ENCODE results near the gene CALM1.
"Not testable (repeated sequence)": the region's sequence is repeated elsewhere in the genome, so short reads cannot be mapped to it uniquely, and the experiment has no call there.

The CALM1 gene

DNA sequence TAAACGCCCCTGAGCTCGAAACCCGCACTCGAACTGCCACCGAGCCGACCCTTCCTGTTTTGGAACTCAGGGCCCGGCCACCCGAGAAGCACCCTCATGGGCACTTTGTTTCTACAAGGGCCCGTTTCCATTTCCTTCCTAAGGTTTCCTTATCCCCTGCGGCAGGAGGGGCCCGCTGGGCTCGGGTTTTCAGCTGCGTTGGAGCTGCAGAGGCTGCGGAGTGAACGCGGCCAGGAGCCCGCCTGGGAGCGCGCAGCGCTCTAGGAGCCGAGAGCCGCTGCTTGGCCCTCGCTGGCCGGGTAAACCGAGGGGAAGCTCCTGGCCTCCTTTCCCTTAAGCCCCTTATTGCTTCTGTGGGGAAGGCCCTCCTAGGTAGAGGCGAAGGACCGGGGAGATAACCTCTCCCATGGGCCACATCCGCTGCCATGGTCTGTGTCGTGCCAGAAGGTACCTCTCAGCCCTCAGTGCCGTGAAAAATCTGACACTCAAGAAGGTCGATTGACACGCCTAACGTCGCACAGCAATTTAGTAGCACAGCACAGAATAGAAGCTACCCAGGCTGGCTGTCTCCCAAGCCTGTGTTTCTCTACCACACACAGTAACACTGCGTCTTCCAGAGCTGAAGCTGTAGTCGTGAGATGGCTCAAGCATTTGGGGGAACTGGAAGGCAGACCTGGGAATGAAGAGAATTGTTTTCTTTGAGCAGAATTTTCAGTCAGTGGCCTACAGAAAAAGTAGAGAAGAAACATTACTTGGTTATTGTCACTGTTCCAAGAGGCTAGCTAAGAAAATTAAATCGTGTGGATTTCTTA, 12.9 kb upstream of the CALM1 start:
- DNase-seq, result peak; percentile 36 to 47

DNA sequence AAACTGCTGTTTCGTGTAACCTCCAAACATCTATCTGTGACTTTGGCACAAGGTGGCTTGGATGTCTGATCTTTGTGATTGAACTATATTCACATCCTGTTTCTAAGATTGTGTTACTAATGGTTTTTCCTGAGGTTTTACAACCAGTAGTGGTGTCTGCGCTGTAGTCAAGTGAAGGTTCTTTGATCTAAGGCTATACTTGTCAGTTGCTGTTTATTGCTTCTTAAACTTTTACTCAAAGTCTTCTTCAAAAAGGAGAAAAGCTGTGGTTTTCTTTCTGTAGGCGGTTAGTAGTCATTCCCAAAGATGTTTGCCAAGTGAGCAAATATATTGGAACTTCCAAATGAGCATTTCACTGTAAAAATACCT, 12.3 kb upstream of the CALM1 start:
- DNase-seq, result no peak

DNA sequence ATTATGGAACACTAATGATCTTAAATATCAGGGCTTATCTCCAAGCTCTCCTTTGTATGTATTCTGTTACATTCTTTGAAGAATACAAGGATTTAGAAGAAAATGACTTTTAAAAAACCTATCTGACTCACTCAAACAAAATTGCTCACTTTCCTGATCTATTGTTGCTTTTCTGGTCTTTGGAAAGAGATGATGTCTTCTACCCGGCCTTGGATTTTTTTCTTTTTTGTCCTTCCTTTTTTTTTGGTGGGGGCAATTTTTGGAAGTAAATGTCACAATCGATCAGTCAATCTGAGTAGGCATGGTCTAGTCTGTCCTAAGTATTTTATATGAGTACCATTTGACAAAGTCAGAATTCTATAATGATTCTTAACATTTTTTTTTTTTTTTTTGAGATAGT, 10.5 kb upstream of the CALM1 start:
- DNase-seq, result no peak

DNA sequence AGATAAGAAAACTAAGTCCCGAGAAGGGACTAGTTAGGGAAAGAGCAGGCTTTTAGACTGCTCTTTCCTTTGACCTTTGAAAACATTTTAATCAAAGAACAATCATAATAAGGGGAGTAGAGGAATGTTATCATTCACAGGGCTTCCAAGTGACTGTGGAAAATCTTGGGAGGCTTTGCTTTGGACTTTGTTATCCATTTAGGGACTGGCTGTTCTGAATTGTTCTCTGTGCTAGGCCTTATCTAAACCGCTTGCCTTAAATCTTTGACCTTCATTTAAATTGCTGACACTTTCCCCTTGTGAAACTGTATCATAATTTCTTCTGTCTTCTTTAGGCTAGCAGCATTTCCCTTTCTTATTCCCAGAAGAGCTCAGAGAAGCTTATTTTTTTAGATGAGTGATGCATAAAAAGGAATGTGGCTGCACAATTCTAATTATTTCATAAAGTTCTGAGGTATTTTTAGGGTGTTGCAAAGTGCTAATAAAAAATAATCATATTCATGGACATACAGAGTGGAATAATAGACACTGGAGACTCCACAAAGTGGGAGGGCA, 9.5 kb upstream of the CALM1 start:
- DNase-seq, result no peak

DNA sequence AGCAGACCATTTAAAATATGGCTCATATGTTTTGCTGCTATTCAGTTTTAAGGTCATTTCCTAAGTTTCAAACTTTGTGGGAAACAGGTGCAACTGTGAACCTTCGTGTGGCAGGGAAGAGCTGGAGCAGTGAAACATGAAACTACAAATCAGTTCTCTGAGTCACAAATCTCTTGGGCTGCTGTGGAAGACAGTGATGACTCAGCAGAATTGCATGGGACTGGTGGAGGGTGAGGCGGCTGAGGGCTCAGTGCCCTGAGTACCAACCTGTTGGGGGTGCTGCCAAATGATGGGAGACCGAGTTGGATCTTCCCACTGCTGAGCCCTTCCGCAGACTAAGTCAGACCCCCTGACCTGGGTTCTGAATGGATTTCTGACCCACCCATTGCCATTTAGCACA, 8.4 kb upstream of the CALM1 start:
- DNase-seq, result no peak

DNA sequence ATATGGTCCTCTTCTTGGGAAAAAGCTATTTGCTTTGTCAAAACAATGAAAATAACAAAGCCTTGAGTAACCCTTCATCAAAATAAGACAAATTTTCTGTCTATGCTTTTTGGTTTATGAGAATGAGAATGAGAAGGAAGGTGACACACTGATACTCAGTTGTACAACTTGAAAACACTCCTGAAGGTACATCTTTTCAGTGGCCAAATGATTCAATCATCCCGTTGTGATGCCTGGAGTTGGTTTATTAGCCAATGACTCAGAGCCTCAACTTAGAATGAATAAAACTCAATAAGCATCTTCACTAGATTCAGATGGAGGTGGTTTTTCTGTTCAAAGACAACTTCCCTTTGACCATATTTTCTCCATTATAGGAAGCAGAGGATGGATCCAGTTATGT, 7.8 kb upstream of the CALM1 start:
- no peak for DNase-seq

DNA sequence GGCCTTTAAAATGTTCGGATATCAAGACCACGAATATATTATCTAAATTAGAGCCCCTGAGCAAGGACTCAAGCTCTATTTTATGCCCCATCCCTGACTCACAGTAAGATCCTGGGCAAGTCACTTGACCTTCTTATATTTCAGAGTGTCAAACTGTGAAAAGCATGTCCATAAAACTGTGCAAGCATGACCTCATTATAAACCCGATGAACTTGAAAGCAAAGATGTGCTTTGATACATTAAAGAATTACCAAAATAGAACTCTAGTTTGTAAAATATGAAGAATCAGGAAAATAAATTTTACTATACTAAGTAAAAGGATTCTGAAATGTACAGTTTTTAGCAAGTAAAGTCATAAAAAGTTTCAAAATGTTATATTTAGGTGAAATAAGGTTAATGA, 2.9 kb upstream of the CALM1 start:
- no peak for DNase-seq

DNA sequence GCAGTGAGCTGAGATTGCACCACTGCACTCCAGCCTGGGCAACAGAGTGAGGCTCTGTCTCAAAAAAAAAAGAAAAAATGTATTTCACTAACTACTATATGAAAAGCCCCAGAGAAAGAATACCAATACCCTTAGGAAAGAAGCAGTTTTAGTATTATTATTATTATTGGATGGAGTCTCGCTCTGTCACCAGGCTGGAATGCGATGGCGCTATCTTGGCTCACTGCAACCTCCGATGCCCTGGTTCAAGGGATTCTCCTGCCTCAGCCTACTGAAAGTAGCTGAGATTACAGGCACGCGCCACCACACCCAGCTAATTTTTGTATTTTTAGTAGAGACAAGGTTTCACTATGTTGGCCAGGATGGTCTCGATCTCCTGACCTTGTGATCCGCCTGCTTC, 2.0 kb upstream of the CALM1 start:
- DNase-seq, result not testable (repeated sequence)

DNA sequence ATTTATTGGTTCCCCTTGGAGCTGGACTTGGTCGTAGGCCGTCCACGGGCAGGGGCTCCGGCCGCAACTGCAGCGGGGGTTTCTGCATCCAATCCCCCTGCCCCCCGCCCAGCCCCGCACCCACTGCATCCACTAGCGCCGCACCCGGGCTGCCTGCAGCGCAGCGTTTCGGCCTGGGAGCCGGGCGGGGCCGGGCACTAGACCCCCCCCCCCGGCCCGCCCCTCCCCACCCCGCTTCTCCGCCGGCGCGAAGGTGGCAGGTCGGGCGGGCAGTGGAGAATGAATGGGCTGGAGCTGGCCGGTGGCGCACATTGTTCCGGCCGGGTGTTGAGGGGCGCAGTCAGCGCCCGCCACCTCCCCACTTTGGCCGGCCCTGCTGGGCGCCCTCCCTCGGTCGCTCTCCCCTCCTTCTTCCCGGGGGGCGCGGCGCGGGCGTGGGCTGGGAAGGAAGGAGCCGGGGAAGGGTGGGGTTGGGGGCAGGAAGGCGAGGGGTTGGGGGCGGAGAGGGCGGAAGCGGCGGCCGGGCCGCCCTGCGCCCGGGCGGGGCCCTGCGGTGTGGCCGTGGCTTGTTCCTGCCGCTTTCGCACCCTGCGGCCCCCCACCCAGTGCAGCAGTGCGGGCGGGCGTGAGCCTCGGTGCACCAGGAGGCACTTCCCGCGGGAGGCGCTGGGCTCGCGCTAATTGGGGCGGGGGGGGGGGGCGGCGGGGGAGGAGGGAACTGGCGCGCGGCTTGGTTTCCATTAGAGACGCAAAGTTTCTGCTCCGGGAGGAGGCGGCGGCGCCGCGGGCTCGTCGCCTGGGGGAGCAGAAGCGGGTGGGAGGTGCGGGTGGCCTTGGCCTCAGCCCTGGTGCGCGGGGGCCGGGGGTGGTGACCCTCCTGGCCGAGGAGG, 841 bp downstream of the CALM1 start:
- peak; percentile 49 to 54 for DNase-seq

DNA sequence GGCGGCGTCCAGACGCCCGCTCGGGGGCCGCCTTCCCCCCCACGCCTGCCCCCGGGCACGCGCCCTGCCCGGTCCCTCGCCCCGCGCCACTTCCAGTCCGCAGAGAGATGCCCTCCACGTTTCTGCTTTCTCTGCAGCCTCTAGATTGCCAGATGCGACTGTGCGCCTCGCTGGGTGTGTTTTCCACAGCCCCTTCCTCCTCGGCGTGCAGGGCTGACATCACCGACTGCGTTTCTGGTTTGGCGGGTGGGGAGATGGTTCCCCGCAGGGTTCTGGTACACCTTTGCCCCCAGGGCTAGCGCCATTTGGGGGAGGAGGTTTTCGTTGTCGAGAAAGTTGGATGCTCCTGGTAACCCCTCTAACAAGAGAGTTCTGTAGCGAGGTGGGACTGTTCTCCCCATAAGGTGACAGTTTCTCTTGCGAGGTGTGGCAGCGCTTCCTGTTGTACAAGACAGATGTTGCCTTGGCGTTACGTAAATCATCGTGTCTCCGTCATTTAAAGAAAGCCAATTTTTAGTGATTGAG, 1.5 kb downstream of the CALM1 start:
- peak; percentile 38 to 49 for DNase-seq

DNA sequence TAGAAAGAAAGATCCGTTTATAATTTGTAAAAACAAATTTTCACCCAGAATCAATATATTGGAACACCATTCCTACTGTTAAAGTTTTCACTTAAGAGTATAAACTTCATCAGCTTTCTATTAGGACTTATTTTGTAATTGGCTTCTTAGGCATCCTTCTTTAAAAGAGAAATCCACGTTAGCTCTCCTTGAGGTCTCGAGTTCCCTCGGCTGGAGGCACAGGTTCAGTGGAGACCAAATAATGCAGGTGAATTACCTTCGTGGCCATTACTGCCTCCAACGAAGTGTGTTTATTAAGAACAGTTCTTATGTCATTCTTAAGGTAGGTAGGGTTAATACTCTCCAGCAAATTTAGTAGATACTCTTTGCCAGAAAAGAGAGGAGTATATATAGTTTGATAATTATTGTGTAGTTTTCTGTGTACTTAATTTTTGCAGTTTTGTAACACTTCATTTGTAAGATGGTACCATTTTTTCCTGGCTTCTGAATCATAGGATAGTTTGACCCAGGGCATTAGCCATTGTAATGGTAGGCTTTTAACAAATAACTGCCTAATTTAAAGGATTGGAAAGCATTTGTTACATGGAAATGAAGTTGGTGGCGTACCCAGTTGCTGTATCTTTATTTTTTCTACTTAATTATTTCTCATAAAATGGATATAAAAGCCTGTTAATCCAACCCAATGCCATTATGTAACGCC, 2.2 kb downstream of the CALM1 start:
- DNase-seq, result no peak

DNA sequence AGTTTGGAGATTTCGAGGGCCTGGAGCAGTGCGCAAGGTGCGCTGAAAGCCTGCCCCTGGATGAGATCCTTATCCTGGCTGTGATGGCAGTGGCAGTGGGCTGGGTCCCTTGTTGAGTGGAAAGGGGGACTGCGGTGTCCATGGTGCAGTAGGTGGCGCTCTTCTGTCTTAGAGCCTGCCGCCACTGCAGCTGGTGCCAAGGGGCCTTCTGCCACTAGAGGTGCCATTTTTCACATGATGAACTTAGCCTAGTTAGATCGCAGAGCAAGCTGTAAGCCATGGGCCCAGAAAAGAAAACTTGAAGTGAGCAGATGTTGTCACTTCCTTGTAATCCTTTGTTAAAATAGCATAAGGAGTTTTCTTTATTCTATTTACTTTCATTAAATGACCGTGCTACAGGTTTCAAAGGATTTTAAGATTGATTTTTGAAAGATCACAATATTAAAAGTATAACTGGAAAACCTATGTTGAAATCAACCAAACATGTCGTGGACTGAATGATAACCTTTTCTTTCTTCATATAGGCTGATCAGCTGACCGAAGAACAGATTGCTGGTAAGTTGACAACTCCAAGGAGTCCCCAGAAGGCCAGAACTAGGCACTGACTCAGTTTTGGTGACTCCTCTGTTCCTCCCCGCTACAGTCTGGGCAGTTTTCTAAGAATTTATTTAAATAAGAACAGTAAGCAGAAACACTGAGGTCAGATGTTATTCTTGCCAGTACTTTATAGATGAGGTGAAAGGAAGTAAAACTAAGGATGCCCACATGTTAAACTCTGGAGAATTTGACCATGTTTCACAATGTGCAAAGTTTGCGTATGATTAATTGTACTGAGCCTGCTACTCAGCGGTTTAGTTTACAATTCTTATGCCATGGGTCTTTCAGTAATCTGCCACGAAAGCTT, 3.0 kb downstream of the CALM1 start:
- DNase-seq, result peak; percentile 76 to 79

DNA sequence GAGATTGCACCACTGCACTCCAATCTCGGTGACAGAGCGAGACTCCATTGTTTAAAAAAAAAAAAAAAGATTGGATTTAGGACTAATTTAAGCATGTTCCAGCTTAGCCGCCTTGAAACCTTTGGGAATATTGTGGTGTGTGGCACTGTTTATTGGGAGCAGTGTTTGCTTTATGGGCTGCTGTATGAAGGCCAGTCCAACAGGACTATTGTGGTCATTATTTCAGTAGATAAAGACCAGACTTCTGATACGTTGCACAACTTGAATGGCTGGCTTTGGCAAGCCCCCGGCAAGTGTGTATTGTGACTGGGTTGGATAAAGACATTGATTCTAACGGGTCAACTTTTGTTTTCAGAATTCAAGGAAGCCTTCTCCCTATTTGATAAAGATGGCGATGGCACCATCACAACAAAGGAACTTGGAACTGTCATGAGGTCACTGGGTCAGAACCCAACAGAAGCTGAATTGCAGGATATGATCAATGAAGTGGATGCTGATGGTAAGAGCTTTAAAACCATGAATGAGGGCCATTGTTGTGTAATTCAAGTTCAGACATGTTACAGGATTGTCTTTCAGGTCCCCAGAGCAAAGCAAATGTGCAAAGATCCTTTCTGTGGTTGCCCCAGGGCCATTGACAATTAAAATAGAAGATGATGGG, 4.2 kb downstream of the CALM1 start:
- no peak for DNase-seq

DNA sequence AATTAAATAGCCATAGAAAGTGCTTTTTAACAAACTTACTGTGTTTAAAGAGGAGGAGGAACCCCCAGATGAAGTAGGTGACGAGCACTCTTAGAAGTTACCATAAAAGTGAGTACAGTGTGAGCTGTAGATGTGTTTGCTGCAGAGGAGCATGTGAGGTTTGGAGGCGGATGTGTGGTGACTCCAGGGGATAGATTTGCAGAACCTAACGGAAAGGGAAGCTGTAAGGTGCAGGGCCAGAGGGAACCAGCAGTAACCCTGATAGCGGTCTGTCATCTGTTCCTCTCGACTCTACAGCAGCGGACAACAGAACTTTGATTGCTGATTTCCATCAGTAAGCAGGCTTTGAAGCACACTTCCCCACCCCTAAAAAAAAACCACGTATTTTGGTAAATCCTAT, 5.2 kb downstream of the CALM1 start:
- DNase-seq, result no peak

DNA sequence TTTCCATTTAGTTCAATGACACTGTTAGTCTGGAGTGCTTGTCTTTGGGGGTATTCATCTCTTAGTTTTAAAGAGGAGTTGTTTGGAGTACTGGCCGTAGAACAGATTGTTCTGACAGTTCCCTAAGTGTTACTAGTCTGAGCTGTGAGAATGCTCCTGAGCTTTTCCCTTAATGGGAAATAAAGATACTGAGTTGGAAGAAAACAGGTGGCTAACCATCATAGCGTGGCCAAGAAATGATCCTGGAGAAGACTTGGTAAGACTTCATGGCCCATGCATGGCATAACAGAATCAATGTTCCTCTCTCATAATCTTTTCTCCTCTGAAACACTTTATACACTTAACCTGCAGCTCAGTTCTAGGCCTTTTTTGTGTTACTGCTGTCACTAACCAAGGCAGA, 6.2 kb downstream of the CALM1 start:
- DNase-seq, result no peak

DNA sequence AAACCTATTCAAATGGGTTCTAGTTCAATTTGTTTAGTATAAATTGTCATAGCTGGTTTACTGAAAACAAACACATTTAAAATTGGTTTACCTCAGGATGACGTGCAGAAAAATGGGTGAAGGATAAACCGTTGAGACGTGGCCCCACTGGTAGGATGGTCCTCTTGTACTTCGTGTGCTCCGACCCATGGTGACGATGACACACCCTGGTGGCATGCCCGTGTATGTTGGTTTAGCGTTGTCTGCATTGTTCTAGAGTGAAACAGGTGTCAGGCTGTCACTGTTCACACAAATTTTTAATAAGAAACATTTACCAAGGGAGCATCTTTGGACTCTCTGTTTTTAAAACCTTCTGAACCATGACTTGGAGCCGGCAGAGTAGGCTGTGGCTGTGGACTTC, 8.3 kb downstream of the CALM1 start:
- DNase-seq, result no peak

DNA sequence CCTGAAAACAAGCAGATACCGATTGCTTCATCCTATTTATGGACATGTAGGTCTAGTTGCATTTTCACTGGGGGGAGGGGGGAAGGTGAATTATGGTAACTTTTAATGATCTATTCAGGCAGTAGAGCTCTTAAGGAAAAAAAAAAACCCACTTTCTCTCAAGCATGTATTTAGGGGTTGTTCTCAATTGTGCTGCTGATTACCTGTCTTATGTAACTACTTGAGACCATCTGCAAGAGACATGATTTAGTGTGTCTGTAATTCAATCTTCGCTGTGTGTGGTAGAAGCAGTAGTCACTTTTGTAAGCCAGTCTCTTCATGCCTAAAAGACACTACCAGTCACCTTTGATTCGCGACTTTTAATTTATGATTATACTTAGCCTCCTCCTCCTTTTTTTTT, 8.9 kb downstream of the CALM1 start:
- DNase-seq, result no peak

DNA sequence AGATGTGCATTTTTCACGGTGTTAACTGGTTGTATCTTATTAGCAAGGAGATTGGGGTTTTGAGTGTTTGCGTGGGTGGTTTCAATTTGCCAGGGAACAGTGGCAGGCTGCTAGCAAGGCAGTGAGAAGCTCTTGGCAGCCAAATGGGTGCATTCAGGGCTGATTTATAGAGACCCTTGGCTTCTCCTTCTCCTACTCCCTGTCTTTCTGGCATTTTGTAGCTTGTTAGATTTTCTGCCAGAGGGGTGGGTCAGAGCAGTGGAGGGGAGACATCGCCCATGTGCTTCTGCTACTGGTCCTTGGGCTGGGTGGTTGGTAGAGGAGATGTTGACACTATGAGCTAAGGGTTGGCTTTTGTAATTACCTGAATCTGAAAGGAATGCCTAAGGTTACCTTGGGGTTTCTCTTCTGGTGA, 9.6 kb downstream of the CALM1 start:
- no peak for DNase-seq

DNA sequence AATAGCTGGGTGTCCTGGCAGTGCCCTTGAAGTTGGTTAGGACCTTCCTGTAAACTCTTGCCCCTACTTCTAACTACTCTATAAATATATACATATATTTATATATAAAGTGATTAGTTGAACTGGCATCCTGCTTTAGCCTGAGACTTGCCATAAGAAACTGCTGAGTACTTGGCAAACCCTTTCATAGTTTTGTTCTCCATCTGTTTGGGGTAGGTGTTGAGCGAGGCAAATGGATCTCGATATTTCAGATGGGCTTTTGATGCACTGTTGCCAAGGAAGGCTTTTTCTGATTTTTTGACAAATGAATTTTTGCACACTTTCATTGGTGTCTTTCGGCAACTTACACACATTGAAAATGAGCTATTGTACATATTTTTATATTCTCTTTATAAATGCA, 10.4 kb downstream of the CALM1 start:
- DNase-seq, result no peak

DNA sequence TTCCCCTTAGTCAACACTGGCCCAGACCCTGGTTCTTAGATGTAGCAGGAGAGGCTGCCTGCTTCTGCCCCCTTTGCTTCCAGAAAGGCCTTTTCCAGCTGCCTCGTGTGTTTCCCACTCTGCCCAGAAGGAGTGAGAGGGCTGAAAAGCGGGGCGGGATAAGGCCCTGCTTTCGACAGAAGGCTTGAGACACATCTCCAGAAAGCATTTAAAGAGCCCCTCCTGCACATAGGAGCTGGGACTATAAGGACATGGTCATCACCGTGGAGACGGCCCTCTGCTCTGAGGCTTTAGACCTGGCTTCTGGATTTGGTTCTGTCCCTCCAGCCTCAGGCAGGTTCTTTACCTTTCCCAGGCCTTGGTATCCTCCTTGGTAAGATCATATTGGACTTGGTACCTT, 11.9 kb downstream of the CALM1 start:
- DNase-seq, result no peak

DNA sequence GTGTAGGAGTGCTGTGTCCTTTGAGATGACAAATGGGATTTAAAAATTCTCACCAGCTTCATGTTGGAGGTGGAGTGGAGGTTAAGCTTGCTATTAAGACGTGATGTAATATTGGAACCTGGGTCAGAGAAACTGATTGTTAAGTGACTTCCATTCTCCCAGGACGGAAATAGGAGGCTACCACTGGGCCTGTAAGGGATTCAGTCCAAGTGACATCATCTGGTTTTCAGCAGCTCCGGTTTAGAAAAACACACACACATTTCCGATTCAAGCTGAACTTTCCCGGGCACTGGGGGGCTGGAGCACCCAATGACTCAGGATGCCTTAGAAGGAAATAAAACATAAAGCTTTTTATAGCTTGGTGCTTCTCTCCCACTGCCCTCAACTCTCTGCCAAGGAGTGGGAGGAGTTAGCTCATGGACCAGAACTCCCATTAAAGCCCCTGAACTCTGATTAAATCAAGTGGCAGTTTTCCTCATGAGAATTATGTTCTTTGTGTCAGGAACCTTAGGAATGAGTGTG, 12.4 kb downstream of the CALM1 start:
- no peak for DNase-seq
